Measurements from ENCODE around the gene MAP1A.

DNA sequence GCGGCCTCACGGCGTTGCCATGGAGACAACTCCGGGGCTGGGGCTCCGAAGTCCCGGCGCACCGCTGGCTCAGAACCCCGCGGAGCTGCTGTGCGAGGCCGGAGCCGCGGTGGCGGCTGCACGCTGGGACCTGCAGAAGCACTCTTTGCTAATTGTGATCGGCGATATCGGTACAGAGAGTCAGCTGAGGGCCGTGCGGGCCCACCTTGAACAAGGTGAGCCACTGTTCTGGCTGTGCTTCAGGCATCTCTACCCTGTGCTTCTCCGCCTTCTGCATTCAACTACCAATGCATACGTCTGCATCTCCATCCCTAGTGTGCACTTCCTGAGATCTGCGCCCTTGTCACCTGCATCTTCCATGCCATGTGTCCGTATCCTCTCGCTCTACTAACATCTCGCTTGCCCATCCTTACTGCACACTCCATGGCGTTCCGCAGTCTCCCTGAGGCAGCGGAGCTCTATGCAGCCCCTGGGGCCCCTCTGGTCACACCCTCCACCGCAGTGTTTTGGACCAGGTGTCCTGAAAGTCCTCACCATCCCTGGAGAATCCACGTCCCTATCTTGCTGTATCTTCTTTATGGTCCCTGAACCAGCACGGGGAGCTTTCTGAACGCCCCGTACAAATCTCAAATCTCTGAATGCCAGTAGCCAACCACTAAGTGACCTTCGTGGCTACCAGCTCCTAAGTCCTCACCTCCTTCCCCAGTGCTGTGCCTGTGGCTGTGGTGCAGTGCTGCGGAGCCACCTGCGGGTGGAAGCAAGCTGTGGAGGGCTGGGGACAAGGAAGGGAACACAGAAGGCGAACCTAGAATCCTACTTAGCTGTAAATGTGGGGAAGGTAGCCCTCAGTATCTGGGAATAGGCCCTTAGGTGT lies 6.2 kb upstream of the MAP1A start:
- TF ChIP-seq CTCF (IDR thresholded peaks at IDR 0.05) (peak in 5 of 6 experiments; percentile 23 to 37 (median 26)), POLR2A (IDR thresholded peaks at IDR 0.05) (no peak)
